ENCODE results near the gene SPEM1.
A peak's percentile ranks its signal among the peaks of the same experiment; 100 is the strongest.

Gene SPEM1

GRCh38 chr17:7436556-7437368, 16.6 kb downstream of the SPEM1 start:
- H3K4me1 ChIP-seq (ENCODE audit: control extremely low read depth in 1 of 4, control insufficient read depth in 4 of 4, insufficient read depth in 4 of 4, low read length in 3 of 4), result peaks cover 0 to 59% (median 55%) of the 10 kb centered on the region in 4 experiments
- H3K27me3 ChIP-seq (replicated peaks in 2 of 5; ENCODE audit: control insufficient read depth in 4 of 5, insufficient read depth in 5 of 5, low read length in 4 of 5), result peaks cover 0 to 38% (median 13%) of the 10 kb centered on the region in 5 experiments
- no peak overlapping the region for H3K27ac ChIP-seq (ENCODE audit: insufficient read depth in 1 of 2, low read depth in 1 of 2, low read length in 2 of 2, poor library complexity in 1 of 2, severe bottlenecking in 2 of 2)
- no peaks in the 10 kb centered on the region for H3K36me3 ChIP-seq (ENCODE audit: control insufficient read depth in 4 of 4, insufficient read depth in 4 of 4, low read length in 3 of 4)
- CTCF ChIA-PET, result interaction anchor here (0.6 to 3.9 kb wide), 38 partner anchors 9 to 680 kb away, joined by 3 to 29 read pairs (median 5); partner anchors contain the start of genes PLSCR3, POLR2A, SENP3 and SPEM2
- POLR2A ChIA-PET, result interaction anchor here (0.9 to 2.4 kb wide), 7 partner anchors 10 to 66 kb away, joined by 3 to 28 read pairs (median 4); partner anchors contain the start of genes POLR2A and ZBTB4
- H3K9me3 ChIP-seq (ENCODE audit: control extremely low read depth in 1 of 5, control insufficient read depth in 4 of 5, insufficient read depth in 2 of 5, low read depth in 1 of 5, low read length in 4 of 5), result no peaks in the 10 kb centered on the region
- H3K4me3 ChIP-seq (ENCODE audit: control insufficient read depth in 1 of 7, extremely low read depth in 1 of 7, insufficient read depth in 4 of 7, low read depth in 2 of 7, low read length in 6 of 7), result peak overlapping the region in 6 of 7 experiments; percentile 78 to 95 (median 86)
- DNase-seq, result peak; percentile 85 to 89 (median 88)
- WGBS (ENCODE audit: insufficient coverage), result 14% methylated on average over 86 of the region's 92 CpGs

GRCh38 chr17:7437369-7437863, 17.3 kb downstream of the SPEM1 start:
- ChIA-PET CTCF (interaction anchor here (0.6 to 3.9 kb wide), 26 partner anchors 9 to 181 kb away, joined by 3 to 29 read pairs (median 6); partner anchors contain the start of genes PLSCR3, POLR2A, SENP3 and SPEM2), POLR2A (interaction anchor here (0.9 to 2.4 kb wide), 7 partner anchors 9 to 65 kb away, joined by 3 to 28 read pairs (median 4); partner anchors contain the start of genes POLR2A and ZBTB4)
- no peak for DNase-seq
- Histone ChIP-seq H3K36me3 (ENCODE audit: control insufficient read depth in 4 of 4, insufficient read depth in 4 of 4, low read length in 3 of 4) (no peaks in the 10 kb centered on the region), H3K27me3 (replicated peaks in 2 of 5; ENCODE audit: control insufficient read depth in 4 of 5, insufficient read depth in 5 of 5, low read length in 4 of 5) (peaks cover 0 to 45% (median 15%) of the 10 kb centered on the region in 5 experiments), H3K27ac (ENCODE audit: insufficient read depth in 1 of 2, low read depth in 1 of 2, low read length in 2 of 2, poor library complexity in 1 of 2, severe bottlenecking in 2 of 2) (no peak overlapping the region), H3K9me3 (ENCODE audit: control extremely low read depth in 1 of 5, control insufficient read depth in 4 of 5, insufficient read depth in 2 of 5, low read depth in 1 of 5, low read length in 4 of 5) (no peaks in the 10 kb centered on the region), H3K4me3 (ENCODE audit: control insufficient read depth in 1 of 7, extremely low read depth in 1 of 7, insufficient read depth in 4 of 7, low read depth in 2 of 7, low read length in 6 of 7) (peak overlapping the region in 6 of 7 experiments; percentile 8 to 95 (median 68)), H3K4me1 (ENCODE audit: control extremely low read depth in 1 of 4, control insufficient read depth in 4 of 4, insufficient read depth in 4 of 4, low read length in 3 of 4) (peaks cover 0 to 59% (median 55%) of the 10 kb centered on the region in 4 experiments)
- 58% methylated on average over 17 of the region's 31 CpGs for WGBS (ENCODE audit: insufficient coverage)

GRCh38 chr17:7437950-7438614, 18.0 kb downstream of the SPEM1 start:
- no peaks in the 10 kb centered on the region for H3K9me3 ChIP-seq (ENCODE audit: control extremely low read depth in 1 of 5, control insufficient read depth in 4 of 5, insufficient read depth in 2 of 5, low read depth in 1 of 5, low read length in 4 of 5)
- peaks cover 0 to 45% (median 15%) of the 10 kb centered on the region in 5 experiments for H3K27me3 ChIP-seq (replicated peaks in 2 of 5; ENCODE audit: control insufficient read depth in 4 of 5, insufficient read depth in 5 of 5, low read length in 4 of 5)
- 7% methylated on average over 29 of the region's 48 CpGs for WGBS (ENCODE audit: insufficient coverage)
- ChIA-PET POLR2A (interaction anchor here (0.7 to 0.8 kb wide), 2 partner anchors 29 to 41 kb away, joined by 3 read pairs; partner anchors contain the start of gene ZBTB4), CTCF (interaction anchor here (1.0 to 3.9 kb wide), 5 partner anchors 42 to 83 kb away, joined by 3 to 28 read pairs (median 6); partner anchors contain the start of genes POLR2A, TMEM95 and ZBTB4)
- peak in 2 of 3 donors; percentile 43 to 55 for DNase-seq
- no peak overlapping the region for H3K27ac ChIP-seq (ENCODE audit: insufficient read depth in 1 of 2, low read depth in 1 of 2, low read length in 2 of 2, poor library complexity in 1 of 2, severe bottlenecking in 2 of 2)
- no peaks in the 10 kb centered on the region for H3K36me3 ChIP-seq (ENCODE audit: control insufficient read depth in 4 of 4, insufficient read depth in 4 of 4, low read length in 3 of 4)
- H3K4me3 ChIP-seq (ENCODE audit: control insufficient read depth in 1 of 7, extremely low read depth in 1 of 7, insufficient read depth in 4 of 7, low read depth in 2 of 7, low read length in 6 of 7), result peak overlapping the region in 6 of 7 experiments; percentile 30 to 95 (median 55)
- peaks cover 0 to 59% (median 55%) of the 10 kb centered on the region in 4 experiments for H3K4me1 ChIP-seq (ENCODE audit: control extremely low read depth in 1 of 4, control insufficient read depth in 4 of 4, insufficient read depth in 4 of 4, low read length in 3 of 4)

- WGBS (ENCODE audit: insufficient coverage), result 32% methylated on average over 4 of the region's 11 CpGs
Observed at GRCh38 chr17:7438656-7439460, 18.7 kb downstream of the SPEM1 start.

GRCh38 chr17:7439462-7440112, 19.5 kb downstream of the SPEM1 start, which contains the start of gene FGF11:
Gene FGF11, plus strand, starts transcription at chr17:7439512. Its CDS starts 109 bp downstream, at chr17:7439621.
- no peaks in the 10 kb centered on the region for H3K9me3 ChIP-seq (ENCODE audit: control extremely low read depth in 1 of 5, control insufficient read depth in 4 of 5, insufficient read depth in 2 of 5, low read depth in 1 of 5, low read length in 4 of 5)
- ChIA-PET CTCF (interaction anchor here (0.6 to 5.6 kb wide), 5 partner anchors 15 to 121 kb away, joined by 3 to 40 read pairs (median 4); partner anchors contain the start of gene POLR2A), POLR2A (interaction anchor here (2.8 kb wide), 1 partner anchor 45 kb away, joined by 11 read pairs; the partner anchor contains the start of gene POLR2A)
- peak within 1 kb of the TSS; percentile 42 to 95 (median 63) for H3K4me3 ChIP-seq (ENCODE audit: control insufficient read depth in 1 of 7, extremely low read depth in 1 of 7, insufficient read depth in 4 of 7, low read depth in 2 of 7, low read length in 6 of 7)
- 2% methylated on average over 41 of the region's 50 CpGs for WGBS (ENCODE audit: insufficient coverage)
- DNase-seq, result no peak
- H3K36me3 ChIP-seq (ENCODE audit: control insufficient read depth in 4 of 4, insufficient read depth in 4 of 4, low read length in 3 of 4), result no peaks in the 10 kb centered on the region
- no peak within 1 kb of the TSS for H3K27ac ChIP-seq (ENCODE audit: insufficient read depth in 1 of 2, low read depth in 1 of 2, low read length in 2 of 2, poor library complexity in 1 of 2, severe bottlenecking in 2 of 2)
- peaks cover 1 to 60% (median 57%) of the 10 kb centered on the region in 4 experiments for H3K4me1 ChIP-seq (ENCODE audit: control extremely low read depth in 1 of 4, control insufficient read depth in 4 of 4, insufficient read depth in 4 of 4, low read length in 3 of 4)
- peaks cover 0 to 58% (median 19%) of the 10 kb centered on the region in 5 experiments for H3K27me3 ChIP-seq (replicated peaks in 2 of 5; ENCODE audit: control insufficient read depth in 4 of 5, insufficient read depth in 5 of 5, low read length in 4 of 5)

More at GRCh38 chr17:7438656-7439460, 18.7 kb downstream of the SPEM1 start:
- Histone ChIP-seq H3K27me3 (replicated peaks in 2 of 5; ENCODE audit: control insufficient read depth in 4 of 5, insufficient read depth in 5 of 5, low read length in 4 of 5) (peaks cover 0 to 50% (median 17%) of the 10 kb centered on the region in 5 experiments), H3K36me3 (ENCODE audit: control insufficient read depth in 4 of 4, insufficient read depth in 4 of 4, low read length in 3 of 4) (no peaks in the 10 kb centered on the region), H3K4me3 (ENCODE audit: control insufficient read depth in 1 of 7, extremely low read depth in 1 of 7, insufficient read depth in 4 of 7, low read depth in 2 of 7, low read length in 6 of 7) (peak overlapping the region in 5 of 7 experiments; percentile 30 to 95 (median 64)), H3K4me1 (ENCODE audit: control extremely low read depth in 1 of 4, control insufficient read depth in 4 of 4, insufficient read depth in 4 of 4, low read length in 3 of 4) (peaks cover 0 to 59% (median 55%) of the 10 kb centered on the region in 4 experiments), H3K27ac (ENCODE audit: insufficient read depth in 1 of 2, low read depth in 1 of 2, low read length in 2 of 2, poor library complexity in 1 of 2, severe bottlenecking in 2 of 2) (no peak overlapping the region), H3K9me3 (ENCODE audit: control extremely low read depth in 1 of 5, control insufficient read depth in 4 of 5, insufficient read depth in 2 of 5, low read depth in 1 of 5, low read length in 4 of 5) (no peaks in the 10 kb centered on the region)
- ChIA-PET CTCF (interaction anchor here (0.6 to 5.6 kb wide), 7 partner anchors 16 to 122 kb away, joined by 3 to 40 read pairs (median 6); partner anchors contain the start of genes POLR2A, TMEM95 and ZBTB4), POLR2A (interaction anchor here (0.7 to 2.8 kb wide), 3 partner anchors 29 to 45 kb away, joined by 3 to 11 read pairs (median 3); partner anchors contain the start of genes POLR2A and ZBTB4)
- DNase-seq, result no peak
